NCI-H146 (cell line): ENCODE data around the gene DSC3.

Experiments
- DNase-seq: peaks from one replicate; lab custom pipeline; 2025; lab: John Stamatoyannopoulos, UW

The DSC3 gene

GRCh38 chr18:30971338-30971956 is 71.1 kb downstream of the DSC3 start:
- peak; percentile 23 for DNase-seq

- DNase-seq, result peak; percentile 36
Observed at GRCh38 chr18:30970196-30970816, 72.2 kb downstream of the DSC3 start.

- no peak for DNase-seq
Observed at GRCh38 chr18:30969670-30970170, 72.8 kb downstream of the DSC3 start.

GRCh38 chr18:30967701-30968100 is 74.8 kb downstream of the DSC3 start:
- no peak for DNase-seq

- DNase-seq, result no peak
Observed at GRCh38 chr18:30965237-30965636, 77.3 kb downstream of the DSC3 start.

- DNase-seq, result no peak
Observed at GRCh38 chr18:30960661-30961060, 81.9 kb downstream of the DSC3 start.

GRCh38 chr18:30957066-30957465 is 85.5 kb downstream of the DSC3 start:
- DNase-seq, result no peak

GRCh38 chr18:30954262-30954661 is 88.3 kb downstream of the DSC3 start:
- DNase-seq, result no peak

GRCh38 chr18:30945761-30946160 is 96.8 kb downstream of the DSC3 start:
- no peak for DNase-seq

- DNase-seq, result no peak
Observed at GRCh38 chr18:30944773-30945417, 97.6 kb downstream of the DSC3 start.

- DNase-seq, result no peak
Observed at GRCh38 chr18:30940952-30941539, 101.5 kb downstream of the DSC3 start.
